IPS-NIHi7 (cell line): ENCODE results near the gene VWF.
"Not testable (repeated sequence)": the region's sequence is repeated elsewhere in the genome, so short reads cannot be mapped to it uniquely, and the experiment has no call there.

Experiments
- DNase-seq: peaks from one replicate; pipeline ENCODE4 v3.0.0; 2012; ENCODE audit warnings: mixed read lengths; ENCODE audit errors: extremely low spot score

VWF gene

GRCh38 chr12:6104027-6104426, 20.4 kb downstream of the VWF start:
- no peak for DNase-seq

DNA sequence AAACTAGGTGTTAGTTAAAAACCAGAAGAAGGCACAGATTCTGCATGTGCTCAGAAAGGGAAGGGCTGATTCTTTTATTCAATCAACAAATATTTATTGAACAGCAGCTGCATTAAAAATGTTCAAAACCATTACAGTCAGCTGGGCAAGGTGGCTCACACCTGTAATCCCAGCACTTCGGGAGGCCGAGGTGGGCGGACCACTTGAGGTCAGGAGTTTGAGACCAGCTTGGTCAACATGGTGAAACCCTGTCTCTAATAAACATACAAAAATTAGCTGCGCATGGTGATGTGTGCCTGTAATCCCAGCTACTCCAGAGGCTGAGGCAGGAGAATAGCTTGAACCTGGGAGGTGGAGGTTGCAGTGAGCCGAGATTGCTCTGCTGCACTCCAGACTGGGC, 22.4 kb downstream of the VWF start:
- not testable (repeated sequence) for DNase-seq

GRCh38 chr12:6099316-6099715, 25.2 kb downstream of the VWF start:
- no peak for DNase-seq

DNA sequence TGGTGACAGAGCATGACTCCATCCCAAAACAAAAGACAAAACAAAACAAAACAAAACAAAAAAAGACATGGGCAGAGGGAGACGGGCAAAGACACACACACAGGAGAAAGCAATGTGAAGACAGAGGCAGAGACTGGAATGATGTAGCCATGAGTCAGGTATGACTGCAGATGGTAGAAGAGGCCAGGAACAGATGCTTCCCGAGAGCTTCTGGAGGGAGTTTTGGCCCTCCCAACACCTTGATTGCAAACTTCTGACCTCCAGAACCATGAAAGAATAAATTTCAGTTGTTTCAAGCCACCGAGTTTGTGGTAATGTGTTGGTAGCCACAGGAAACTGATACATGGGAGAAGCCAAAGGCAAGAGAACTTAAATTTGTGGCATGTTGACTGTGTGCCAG, 27.1 kb downstream of the VWF start:
- no peak for DNase-seq

DNA sequence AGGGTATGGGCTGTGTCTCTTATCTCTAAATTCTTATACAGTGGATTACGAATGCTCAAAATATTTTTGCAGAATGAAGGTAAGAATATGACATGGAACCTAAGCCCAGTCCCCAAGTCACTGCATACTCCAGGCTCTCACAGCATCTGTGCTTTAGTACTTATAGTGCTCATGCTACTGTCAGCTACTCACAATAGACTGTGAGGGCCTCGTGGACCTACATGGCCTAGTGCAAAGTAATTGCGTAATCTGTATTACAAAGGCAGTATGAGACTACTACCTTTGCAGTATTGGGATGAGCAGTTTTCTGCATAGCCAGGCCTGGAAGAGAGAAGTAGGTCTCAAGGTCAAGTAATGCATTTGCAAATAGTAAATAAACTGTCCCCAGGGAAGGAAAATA, 27.9 kb downstream of the VWF start:
- DNase-seq = no peak

- DNase-seq = no peak
These were observed 29.2 kb downstream of the VWF start for GRCh38 chr12:6095269-6095668.

DNA sequence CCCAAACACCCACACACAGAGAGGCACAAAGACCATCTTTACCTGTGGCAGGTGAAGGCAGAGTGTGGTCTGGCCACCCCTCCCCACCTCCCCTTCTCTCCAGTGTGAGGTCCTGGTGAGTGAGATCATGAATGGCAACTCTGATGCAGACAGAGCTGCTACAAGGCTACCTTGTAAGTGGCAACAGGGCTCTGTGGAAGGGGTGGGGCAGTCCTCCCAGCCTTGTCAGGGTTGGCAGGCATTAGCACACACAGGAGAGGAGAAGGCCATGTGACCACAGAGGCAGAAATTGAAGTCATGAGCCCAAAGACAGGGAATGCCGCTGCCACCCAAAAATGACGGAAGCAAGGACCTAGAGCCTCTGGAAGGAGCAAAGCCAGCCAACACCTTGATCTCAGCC, 30.7 kb downstream of the VWF start:
- DNase-seq = no peak

- DNase-seq = no peak
These were observed 31.4 kb downstream of the VWF start for GRCh38 chr12:6092784-6093722.

GRCh38 chr12:6091786-6092566, 32.5 kb downstream of the VWF start:
- no peak for DNase-seq

GRCh38 chr12:6090803-6091202, 33.7 kb downstream of the VWF start:
- no peak for DNase-seq

DNA sequence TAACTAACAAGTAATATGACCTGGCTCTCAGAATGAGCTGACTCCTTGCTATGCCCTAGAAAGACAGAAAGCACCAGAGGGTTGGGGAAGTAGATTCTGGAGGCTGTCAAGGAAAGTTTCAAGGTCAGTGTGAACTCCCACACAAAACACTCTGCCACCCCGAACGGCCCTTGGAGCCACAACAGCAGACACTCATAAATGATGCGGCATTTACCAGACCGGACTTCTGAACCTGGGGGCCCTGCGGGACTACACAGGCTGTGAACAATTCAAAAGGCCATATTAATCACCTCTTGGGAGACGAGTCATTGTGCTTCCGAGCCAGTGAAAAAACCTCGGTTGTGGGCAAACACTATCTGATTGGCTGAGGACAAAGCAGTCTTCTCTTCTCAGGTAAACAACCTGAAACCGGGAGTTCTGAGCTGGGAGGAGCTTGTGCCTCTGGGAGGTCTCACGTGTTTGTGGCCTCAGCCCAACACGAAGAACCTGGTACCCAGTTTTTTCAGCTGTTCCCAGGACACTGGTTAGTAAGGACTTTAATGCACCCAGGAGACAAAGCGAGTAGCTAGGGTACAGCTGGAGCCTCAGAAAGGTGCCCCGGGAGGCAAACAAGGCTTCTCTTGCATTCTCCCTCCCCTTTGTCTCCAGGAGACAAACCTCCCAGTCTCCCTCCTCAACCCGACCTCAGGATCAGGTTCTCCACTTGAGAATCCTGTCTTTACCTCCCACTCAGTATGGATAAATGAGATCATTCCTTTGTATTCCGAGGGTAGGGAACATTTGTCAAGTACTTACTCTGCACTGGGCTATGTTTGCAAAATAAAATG, 35.3 kb downstream of the VWF start:
- DNase-seq = peak; percentile 60

DNA sequence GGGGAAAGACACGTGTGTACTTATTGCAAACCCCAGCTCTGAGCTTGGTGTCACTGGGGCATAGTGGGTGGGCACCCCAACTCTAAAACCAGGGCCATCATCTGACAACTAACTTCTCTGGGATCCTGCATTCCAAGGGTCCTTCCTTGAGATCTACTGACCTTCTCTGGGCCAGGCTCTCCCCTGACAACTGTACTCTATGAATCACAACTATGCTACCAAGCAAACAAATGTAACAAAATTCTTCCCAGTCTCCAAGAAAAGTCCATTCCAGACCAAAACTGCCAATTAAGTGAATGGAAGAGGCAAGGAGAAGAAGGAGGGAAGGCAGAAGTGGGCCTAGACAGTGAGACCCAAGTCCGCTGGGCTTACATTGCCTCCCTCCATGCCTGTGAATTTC, 38.2 kb downstream of the VWF start:
- no peak for DNase-seq

GRCh38 chr12:6085841-6086240, 38.6 kb downstream of the VWF start:
- no peak for DNase-seq

GRCh38 chr12:6084969-6085450, 39.5 kb downstream of the VWF start:
- no peak for DNase-seq

GRCh38 chr12:6084261-6084968, 40.1 kb downstream of the VWF start:
- DNase-seq = peak; percentile 69

- no peak for DNase-seq
These were observed 40.9 kb downstream of the VWF start for GRCh38 chr12:6083601-6084000.

GRCh38 chr12:6082613-6083012, 41.9 kb downstream of the VWF start:
- no peak for DNase-seq

GRCh38 chr12:6080149-6081045, 44.1 kb downstream of the VWF start:
- DNase-seq = no peak

DNA sequence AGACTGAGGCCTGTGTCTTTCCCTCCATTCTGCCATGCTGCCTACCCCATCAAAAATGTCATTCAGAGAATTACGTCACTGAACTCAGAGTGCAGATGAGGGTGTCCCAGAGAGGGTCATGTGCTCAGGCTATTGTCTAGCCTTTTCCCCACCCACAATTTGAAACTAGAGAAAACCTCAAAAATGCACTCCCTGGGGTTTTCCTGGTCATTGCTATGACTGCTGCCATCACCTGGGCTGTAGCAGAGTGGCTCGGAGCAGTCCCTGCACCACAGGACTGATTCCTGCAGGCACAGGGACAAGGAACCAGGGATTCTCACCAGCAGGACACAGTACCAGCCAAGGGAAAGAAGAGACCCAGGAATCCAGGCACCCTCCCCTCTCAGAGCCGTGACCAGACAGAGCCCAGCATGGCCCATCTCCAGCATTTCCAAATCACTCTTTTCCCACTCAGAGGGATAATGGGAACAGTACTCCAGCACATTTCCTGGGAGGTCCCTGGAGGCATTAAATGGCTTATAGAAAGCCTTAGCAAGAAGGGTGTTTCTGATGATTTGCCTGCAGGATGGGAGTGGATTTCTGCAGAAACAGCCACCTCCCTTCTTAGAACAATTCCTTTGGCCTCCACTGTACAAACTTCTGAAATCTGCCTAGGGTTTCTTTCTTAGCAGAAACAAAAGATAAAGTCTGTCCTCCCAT, 45.9 kb downstream of the VWF start:
- no peak for DNase-seq

DNA sequence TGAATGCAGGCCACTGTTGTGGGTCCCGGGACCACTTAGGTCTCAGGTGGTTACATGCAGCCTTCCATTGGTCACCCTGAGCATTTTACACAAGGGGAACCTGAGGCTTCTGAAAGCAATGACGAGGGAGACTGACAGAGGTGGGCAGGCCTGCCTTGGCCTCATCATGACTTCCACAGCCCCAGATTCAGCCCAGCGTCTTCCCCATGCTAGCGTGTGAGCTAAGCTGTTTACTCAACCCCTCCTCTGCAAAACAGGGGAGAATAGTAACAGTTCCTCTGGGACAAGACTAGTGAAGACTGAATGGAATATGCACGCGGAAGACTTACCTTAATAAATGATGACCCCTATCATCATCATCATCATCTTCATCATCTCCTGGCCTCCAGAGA, 46.8 kb downstream of the VWF start:
- DNase-seq = no peak
